Tibial artery (tissue), 4 donors: Measurements from ENCODE around the gene DESI2.

Experiments used
- DNase-seq, 2 donors: peaks; one replicate each; pipeline ENCODE4 v3.0.0-alpha.2; 2019
- H3K27ac ChIP-seq, 2 donors: fragments of 200-600 bp; sonication (generic) in 1 of 2; 1 replicate in 1 of 2; 2 replicates in 1 of 2; pipeline ENCODE4 v1.5.1; 2018 to 2019; ENCODE audit warnings: mild to moderate bottlenecking in 1 of 2
- H3K27me3 ChIP-seq, 2 donors: fragments of 200-600 bp; sonication (generic) in 1 of 2; one replicate each; pipeline versions ENCODE4 v1.5.1 to v1.6.0; 2016 to 2019
- H3K36me3 ChIP-seq, 3 donors: fragments of 200-600 bp; sonication (generic) in 2 of 3; one replicate each; pipeline ENCODE4 v1.5.1; 2016 to 2019; ENCODE audit warnings: mild to moderate bottlenecking in 2 of 3
- H3K4me1 ChIP-seq, 4 donors: fragments of 200-600 bp; sonication (generic) in 2 of 4; 1 replicate in 3 of 4; 2 replicates in 1 of 4; pipeline ENCODE4 v1.5.1; 2016 to 2019
- H3K4me3 ChIP-seq, 2 donors: fragments of 200-600 bp; sonication (generic) in 1 of 2; 1 replicate in 1 of 2; 2 replicates in 1 of 2; pipeline ENCODE4 v1.5.1; 2018 to 2019; ENCODE audit warnings: mild to moderate bottlenecking in 2 of 2
- H3K9me3 ChIP-seq, 3 donors: fragments of 200-600 bp; sonication (generic) in 1 of 3; one replicate each; pipeline ENCODE4 v1.5.1; 2016 to 2019
- intact Hi-C: fragments of 100-400 bp; cut with DNase I; formaldehyde crosslinking; loops from one replicate; pipeline ENCODE4 v1.15.0; 2023; ENCODE audit warnings: low total_unique reads
- TF ChIP-seq, protein P1 (sequence below), 2 experiments: fragments of 200-600 bp in 1 of 2; fragments of 450-650 bp in 1 of 2; IDR thresholded peaks; one replicate each; pipeline ENCODE4 v1.5.1; 2017 to 2019; ENCODE audit warnings: antibody characterized with exemption in 2 of 2, mild to moderate bottlenecking in 1 of 2, moderate library complexity in 1 of 2

Gene DESI2

DNA sequence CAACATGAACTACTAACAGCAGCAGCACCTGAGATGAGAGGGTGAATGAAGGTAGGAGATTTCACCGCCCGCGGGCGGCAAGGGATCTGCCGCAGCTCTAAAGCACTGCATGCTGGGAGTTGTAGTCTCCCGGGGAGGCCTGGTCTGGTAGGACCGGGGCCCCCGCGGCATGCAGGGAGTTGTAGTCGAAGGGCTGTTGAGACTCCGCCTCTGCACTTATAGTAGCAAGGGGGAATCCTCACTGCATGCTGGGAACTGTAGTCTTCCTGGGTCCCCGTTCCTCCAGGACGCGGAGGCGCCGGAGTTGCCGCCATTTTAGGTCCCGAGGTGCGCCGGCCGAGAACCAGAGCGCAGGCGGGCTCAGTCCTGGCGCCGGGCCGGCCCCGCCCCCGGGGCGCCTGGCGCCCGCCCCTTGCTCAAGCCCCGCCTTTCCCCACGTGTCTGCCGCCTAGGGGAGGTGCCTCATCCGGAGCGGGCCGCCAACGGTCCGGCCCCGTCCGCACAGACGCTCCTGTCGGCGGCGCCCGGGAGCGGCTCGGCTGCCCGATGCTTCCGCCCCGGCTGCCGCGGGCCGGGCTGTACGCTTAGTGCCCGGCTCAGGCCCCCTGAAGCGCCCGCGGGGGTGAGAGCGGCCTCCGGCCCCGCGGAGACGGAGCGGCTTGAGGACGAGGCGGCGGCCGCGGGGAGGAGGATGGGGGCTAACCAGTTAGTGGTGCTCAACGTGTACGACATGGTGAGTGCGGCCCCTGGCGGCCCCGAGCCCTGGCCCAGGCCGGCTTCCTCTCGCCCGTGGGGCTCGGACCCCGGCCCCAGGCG, at the start of gene DESI2:
DESI2 (plus strand) TSS at position 504 of the 816 bp plus-strand sequence; CDS start at position 692, 188 bp downstream.
- DNase-seq: peak; percentile 100
- Histone ChIP-seq H3K36me3 (no peaks in the 10 kb centered on the region), H3K27me3 (no peaks in the 10 kb centered on the region), H3K9me3 (no peaks in the 10 kb centered on the region), H3K4me3 (peak within 1 kb of the TSS; percentile 81 to 85), H3K4me1 (peaks cover 0 to 40% (median 23%) of the 10 kb centered on the region in 4 donors), H3K27ac (peak within 1 kb of the TSS; percentile 89 to 93)
- intact Hi-C loops: loop anchor here (2.0 to 10.0 kb wide), 3 partner anchors 201 to 318 kb away; partner anchors contain the start of genes ADSS2 and HNRNPU
- TF ChIP-seq, protein P1, sequence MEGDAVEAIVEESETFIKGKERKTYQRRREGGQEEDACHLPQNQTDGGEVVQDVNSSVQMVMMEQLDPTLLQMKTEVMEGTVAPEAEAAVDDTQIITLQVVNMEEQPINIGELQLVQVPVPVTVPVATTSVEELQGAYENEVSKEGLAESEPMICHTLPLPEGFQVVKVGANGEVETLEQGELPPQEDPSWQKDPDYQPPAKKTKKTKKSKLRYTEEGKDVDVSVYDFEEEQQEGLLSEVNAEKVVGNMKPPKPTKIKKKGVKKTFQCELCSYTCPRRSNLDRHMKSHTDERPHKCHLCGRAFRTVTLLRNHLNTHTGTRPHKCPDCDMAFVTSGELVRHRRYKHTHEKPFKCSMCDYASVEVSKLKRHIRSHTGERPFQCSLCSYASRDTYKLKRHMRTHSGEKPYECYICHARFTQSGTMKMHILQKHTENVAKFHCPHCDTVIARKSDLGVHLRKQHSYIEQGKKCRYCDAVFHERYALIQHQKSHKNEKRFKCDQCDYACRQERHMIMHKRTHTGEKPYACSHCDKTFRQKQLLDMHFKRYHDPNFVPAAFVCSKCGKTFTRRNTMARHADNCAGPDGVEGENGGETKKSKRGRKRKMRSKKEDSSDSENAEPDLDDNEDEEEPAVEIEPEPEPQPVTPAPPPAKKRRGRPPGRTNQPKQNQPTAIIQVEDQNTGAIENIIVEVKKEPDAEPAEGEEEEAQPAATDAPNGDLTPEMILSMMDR (IDR thresholded peaks at IDR 0.05): peak; percentile 53 to 63

DNA sequence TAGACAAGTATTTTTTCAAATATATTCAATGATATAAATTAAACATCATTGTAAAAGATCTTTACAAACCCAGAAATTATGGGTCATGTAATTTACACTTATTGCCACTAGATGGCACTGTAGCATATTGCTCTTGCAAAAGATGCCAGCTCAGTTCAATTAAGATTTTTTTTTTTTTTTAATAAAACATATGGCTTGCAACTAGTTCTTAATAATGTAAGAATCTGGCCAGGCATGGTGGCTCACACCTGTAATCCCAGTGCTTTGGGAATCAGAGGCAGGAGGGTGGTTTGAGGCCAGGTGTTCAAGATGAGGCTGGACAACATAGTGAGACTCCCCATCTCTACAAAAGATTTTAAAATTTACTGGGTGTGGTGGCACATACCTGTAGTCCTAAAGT, 49.4 kb upstream of the DESI2 start:
- TF ChIP-seq, protein P1 (IDR thresholded peaks at IDR 0.05): peak; percentile 74 to 80
- Histone ChIP-seq H3K9me3 (no peaks in the 10 kb centered on the region), H3K4me3 (no peak overlapping the region), H3K4me1 (peaks cover 0 to 5% (median 0%) of the 10 kb centered on the region in 4 donors), H3K36me3 (no peaks in the 10 kb centered on the region), H3K27me3 (no peaks in the 10 kb centered on the region), H3K27ac (no peak overlapping the region)
- intact Hi-C loops: loop anchor here (1.0 to 10.0 kb wide), 3 partner anchors 194 to 441 kb away; no protein-coding TSS in a partner anchor
- no peak for DNase-seq

DNA sequence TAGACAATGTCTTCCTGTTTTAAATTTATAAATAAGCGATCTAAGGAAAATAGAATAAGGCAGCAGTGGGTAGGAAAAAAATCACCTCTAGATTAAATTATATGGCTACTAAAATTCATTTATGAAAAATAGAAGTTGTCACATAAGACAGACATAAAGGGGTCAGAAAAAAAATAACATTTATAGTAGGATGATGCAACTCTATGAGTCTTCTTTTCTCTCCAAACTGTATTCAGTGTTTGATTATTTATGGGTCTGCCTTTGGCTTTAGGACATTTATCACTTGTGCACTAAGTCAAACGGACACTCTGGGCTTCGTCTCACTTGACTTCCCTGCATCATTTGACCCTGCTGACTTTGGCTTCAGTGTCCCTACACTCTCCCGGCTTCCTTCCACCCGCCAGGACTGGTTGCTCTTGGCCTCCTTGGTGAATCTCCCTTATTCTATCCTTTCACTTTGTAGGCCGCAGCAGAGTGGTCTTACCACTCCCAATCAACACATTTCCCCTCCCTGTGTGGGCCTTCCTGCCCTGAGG, 47.0 kb upstream of the DESI2 start:
- no peaks in the 10 kb centered on the region for H3K9me3 ChIP-seq
- no peak overlapping the region for H3K27ac ChIP-seq
- DNase-seq: no peak
- intact Hi-C loops: loop anchor here (10.0 kb wide), 1 partner anchor 439 kb away; no protein-coding TSS in a partner anchor
- H3K27me3 ChIP-seq: no peaks in the 10 kb centered on the region
- no peak overlapping the region for H3K4me3 ChIP-seq
- H3K4me1 ChIP-seq: no peaks in the 10 kb centered on the region
- no peaks in the 10 kb centered on the region for H3K36me3 ChIP-seq
- TF ChIP-seq, protein P1 (IDR thresholded peaks at IDR 0.05): no peak

DNA sequence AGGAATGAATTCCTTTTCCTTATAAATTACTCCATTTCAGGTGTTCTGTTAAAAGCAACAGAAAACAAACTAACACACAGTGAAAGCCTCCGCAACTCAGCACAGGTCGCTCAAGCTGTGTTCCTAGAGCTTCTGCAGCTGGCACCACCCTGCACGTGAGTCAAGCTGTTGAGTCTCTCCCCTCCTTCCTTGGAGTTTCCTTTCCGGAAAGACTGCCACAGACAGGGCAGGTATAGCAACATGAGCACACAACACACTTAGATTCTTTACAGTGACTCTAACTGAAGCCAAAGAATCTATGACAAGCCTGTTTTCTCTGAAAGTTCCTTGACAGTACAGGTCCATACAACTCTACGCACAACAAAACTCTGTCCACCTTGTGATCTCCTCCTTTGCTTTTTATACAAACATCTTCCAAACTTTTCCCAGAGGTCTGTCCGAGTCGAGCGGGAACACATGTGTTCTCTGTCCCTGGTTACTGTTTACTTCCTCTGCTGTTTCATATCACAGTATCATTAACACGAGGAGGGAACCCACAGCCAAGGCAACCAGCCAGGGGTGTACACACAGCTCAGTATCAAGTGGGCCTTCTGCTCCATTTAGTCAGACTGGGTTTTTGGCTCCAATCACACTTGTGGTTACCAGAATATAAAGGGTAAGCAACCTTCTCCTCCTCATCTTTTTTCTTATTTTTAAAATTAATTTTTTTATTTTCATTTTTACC, 38.7 kb upstream of the DESI2 start:
- intact Hi-C loops: no loop called here
- no peak overlapping the region for H3K27ac ChIP-seq
- TF ChIP-seq, protein P1 (IDR thresholded peaks at IDR 0.05): no peak
- no peaks in the 10 kb centered on the region for H3K4me1 ChIP-seq
- H3K27me3 ChIP-seq: no peaks in the 10 kb centered on the region
- no peaks in the 10 kb centered on the region for H3K36me3 ChIP-seq
- no peak for DNase-seq
- no peaks in the 10 kb centered on the region for H3K9me3 ChIP-seq
- H3K4me3 ChIP-seq: no peak overlapping the region

DNA sequence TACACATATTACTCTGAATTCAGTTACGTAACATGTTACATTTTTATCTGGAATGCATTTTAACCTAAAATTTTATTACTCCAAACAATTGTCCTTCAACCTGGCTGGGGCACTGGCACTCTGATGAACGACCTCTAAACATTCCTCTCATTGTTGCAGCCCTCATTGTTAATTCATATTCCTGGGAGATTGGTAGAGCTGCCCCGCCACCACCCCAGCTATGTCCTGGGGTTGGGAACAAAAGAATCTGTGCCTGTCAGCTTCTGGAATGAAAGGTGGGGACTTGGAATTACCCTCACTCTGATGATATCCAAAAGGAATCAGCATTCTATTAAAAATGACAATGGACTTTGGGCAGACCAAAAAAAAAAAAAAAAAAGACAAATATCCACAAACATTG, 38.0 kb upstream of the DESI2 start:
- intact Hi-C loops: no loop called here
- TF ChIP-seq, protein P1 (IDR thresholded peaks at IDR 0.05): no peak
- Histone ChIP-seq H3K36me3 (no peaks in the 10 kb centered on the region), H3K27ac (no peak overlapping the region), H3K27me3 (no peaks in the 10 kb centered on the region), H3K9me3 (no peaks in the 10 kb centered on the region), H3K4me1 (no peaks in the 10 kb centered on the region), H3K4me3 (no peak overlapping the region)
- DNase-seq: no peak
